Measurements from ENCODE around the gene GFRA4. TPM values are rescaled to one million over a fixed set of nuclear protein-coding genes. Genes with fewer than 3 reads are reported as not detected.
"Not testable (repeated sequence)": the region's sequence is repeated elsewhere in the genome, so short reads cannot be mapped to it uniquely, and the experiment has no call there.

GFRA4 gene
- total RNA-seq, 2 experiments from 2014 or later, result not detected

- Mint-ChIP-seq H3K27ac (no peak overlapping the region), H3K4me1 (no peaks in the 10 kb centered on the region), H3K4me3 (no peak overlapping the region), H3K9me3 (no peaks in the 10 kb centered on the region), H3K27me3 (no peaks in the 10 kb centered on the region), H3K36me3 (no peaks in the 10 kb centered on the region)
- ATAC-seq (ENCODE audit: low read depth) (no peak), DNase-seq (no peak)
- POLR2A ChIA-PET, result no interaction called here
These were observed 35.7 kb downstream of the GFRA4 start for GRCh38 chr20:3627476-3627875.

DNA sequence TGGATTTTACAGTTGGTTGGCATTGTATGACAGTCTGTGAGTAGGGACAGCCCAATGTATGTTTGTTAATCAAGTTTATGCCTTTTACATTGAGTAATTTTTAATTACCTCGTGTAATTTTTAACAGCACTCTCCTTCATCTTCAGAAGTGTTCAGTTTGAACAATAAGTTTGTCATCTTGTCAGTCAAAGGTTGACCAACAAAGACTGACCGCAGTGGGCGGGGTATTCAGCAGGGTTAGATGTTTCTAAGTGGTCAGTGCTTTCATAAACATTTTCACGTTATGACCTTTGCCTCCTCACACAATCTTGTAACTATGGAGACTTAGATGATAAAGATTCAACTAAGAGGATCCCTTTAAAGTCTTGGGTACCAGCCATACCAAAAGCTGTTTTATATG, 40.8 kb downstream of the GFRA4 start:
- DNase-seq (no peak), ATAC-seq (ENCODE audit: low read depth) (no peak)
- no peaks in the 10 kb centered on the region for H3K27me3 Mint-ChIP-seq
- no peaks in the 10 kb centered on the region for H3K4me1 Mint-ChIP-seq
- H3K4me3 Mint-ChIP-seq, result no peak overlapping the region
- H3K9me3 Mint-ChIP-seq, result no peaks in the 10 kb centered on the region
- POLR2A ChIA-PET, result no interaction called here
- no peaks in the 10 kb centered on the region for H3K36me3 Mint-ChIP-seq
- no peak overlapping the region for H3K27ac Mint-ChIP-seq

GRCh38 chr20:3621111-3621510, 42.1 kb downstream of the GFRA4 start:
- no peaks in the 10 kb centered on the region for H3K27me3 Mint-ChIP-seq
- H3K27ac Mint-ChIP-seq, result no peak overlapping the region
- no peak for DNase-seq
- no peaks in the 10 kb centered on the region for H3K36me3 Mint-ChIP-seq
- no peak overlapping the region for H3K4me3 Mint-ChIP-seq
- H3K4me1 Mint-ChIP-seq, result no peaks in the 10 kb centered on the region
- POLR2A ChIA-PET, result no interaction called here
- ATAC-seq (ENCODE audit: low read depth), result no peak
- H3K9me3 Mint-ChIP-seq, result no peaks in the 10 kb centered on the region

GRCh38 chr20:3616250-3616649, 46.9 kb downstream of the GFRA4 start:
- no peaks in the 10 kb centered on the region for H3K27me3 Mint-ChIP-seq

DNA sequence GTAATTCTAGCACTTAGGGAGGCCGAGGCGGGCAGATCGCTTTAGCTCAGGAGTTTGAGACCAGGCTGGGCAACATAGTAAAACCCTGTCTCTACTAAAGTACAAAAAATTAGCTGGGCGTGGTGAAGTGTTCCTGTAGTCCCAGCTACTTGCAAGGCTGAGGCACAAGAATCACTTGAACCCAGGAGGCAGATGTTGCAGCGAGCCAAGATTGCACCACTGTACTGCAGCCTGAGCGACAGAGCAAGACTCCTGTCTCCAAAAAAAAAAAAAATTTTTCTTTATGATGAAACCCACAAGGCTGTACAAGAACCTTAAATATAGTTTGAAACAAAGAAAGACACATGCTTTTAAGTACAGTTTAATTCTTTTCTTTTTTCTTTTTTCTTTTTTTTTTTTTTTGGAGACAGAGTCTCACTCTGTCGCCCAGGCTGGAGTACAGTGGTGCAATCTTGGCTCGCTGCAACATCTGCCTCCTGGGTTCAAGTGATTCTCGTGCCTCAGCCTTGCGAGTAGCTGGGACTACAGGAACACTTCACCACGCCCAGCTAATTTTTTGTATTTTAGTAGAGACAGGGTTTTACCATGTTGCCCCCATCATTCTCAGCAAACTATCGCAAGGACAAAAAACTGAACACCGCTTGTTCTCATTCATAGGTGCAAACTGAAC, 47.9 kb downstream of the GFRA4 start:
- not testable (repeated sequence) for ATAC-seq (ENCODE audit: low read depth); H3K27ac Mint-ChIP-seq

More at GRCh38 chr20:3616250-3616649, 46.9 kb downstream of the GFRA4 start:
- Mint-ChIP-seq H3K27ac (no peak overlapping the region), H3K36me3 (no peaks in the 10 kb centered on the region), H3K4me3 (no peak overlapping the region), H3K9me3 (no peaks in the 10 kb centered on the region), H3K4me1 (no peaks in the 10 kb centered on the region)
- ATAC-seq (ENCODE audit: low read depth), result no peak
- POLR2A ChIA-PET, result no interaction called here
- DNase-seq, result no peak

DNA sequence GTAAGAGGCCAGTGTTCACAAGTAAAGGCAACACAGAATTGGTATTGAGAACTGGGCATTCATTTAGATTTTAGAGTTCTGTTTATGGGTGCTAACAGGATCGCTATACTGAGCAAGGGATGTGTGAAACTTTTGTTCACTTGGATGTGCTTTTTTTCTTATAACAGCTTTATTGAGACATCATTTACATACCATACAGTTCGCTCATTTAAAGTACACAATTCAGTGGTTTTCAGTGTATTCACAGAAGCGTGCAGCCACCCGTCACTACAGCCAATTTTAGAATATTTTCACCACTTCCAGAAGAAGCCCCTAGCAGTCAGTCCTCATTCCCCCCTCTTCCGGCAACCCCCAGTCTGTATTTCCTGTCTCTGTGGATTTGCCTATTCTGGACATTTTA, 48.7 kb downstream of the GFRA4 start:
- H3K36me3 Mint-ChIP-seq, result peaks cover 2% of the 10 kb centered on the region
- no peak for ATAC-seq (ENCODE audit: low read depth)

More for the DNA sequence above, 47.9 kb downstream of the GFRA4 start:
- POLR2A ChIA-PET, H3K4me3 Mint-ChIP-seq, H3K36me3 Mint-ChIP-seq, H3K9me3 Mint-ChIP-seq, H3K27me3 Mint-ChIP-seq, H3K4me1 Mint-ChIP-seq, DNase-seq: not testable (repeated sequence)

GRCh38 chr20:3613821-3614440, 49.3 kb downstream of the GFRA4 start:
- H3K4me3 Mint-ChIP-seq, result no peak overlapping the region
- POLR2A ChIA-PET, result no interaction called here
- peaks cover 2% of the 10 kb centered on the region for H3K36me3 Mint-ChIP-seq
- no peaks in the 10 kb centered on the region for H3K27me3 Mint-ChIP-seq
- ATAC-seq (ENCODE audit: low read depth) (no peak), DNase-seq (no peak)
- no peaks in the 10 kb centered on the region for H3K9me3 Mint-ChIP-seq
- no peak overlapping the region for H3K27ac Mint-ChIP-seq
- no peaks in the 10 kb centered on the region for H3K4me1 Mint-ChIP-seq

More for the DNA sequence above, 48.7 kb downstream of the GFRA4 start:
- no peaks in the 10 kb centered on the region for H3K4me1 Mint-ChIP-seq
- H3K4me3 Mint-ChIP-seq, result no peak overlapping the region
- no peak for DNase-seq
- H3K9me3 Mint-ChIP-seq, result no peaks in the 10 kb centered on the region
- H3K27me3 Mint-ChIP-seq, result no peaks in the 10 kb centered on the region
- POLR2A ChIA-PET, result no interaction called here
- no peak overlapping the region for H3K27ac Mint-ChIP-seq

DNA sequence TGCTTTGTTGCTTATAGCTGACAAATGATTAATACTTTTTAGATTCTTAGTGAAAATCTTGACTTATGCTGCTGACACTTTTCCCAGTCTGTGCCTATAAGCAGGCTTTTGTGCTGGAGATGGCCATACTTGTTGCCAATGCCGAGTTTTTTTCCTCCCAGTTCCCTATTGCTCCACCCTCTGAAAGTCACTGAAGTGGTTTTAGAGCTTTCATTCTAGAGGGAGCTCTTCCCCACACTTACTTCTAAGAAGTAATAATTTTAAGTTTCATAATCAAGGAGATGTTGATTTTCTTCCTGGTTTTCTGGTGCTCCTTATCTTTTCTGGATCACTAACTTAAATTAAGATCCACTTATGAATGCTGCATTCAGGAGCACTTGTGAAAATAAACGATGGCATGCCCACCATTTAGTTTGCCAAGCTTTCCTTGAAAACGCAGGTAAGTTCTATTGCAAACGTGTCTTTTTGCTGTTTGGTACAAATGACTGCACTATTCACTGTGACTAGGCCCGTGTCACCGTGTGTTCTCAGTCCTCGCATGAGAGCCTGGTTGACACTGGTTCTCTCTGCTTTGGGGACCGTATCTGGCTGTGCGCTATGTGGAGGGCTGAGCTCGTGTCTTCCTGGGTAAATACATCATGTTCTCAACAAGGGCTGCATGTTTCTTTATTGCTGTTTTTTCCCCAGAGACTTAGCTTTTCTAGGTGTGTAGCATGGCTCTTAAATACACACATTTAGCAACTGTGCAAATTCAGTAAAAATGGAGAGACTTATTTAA, 50.2 kb downstream of the GFRA4 start:
- H3K36me3 Mint-ChIP-seq, result peaks cover 4% of the 10 kb centered on the region
- DNase-seq, result no peak
- no peaks in the 10 kb centered on the region for H3K9me3 Mint-ChIP-seq
- H3K27ac Mint-ChIP-seq, result no peak overlapping the region
- no peak overlapping the region for H3K4me3 Mint-ChIP-seq
- no peak for ATAC-seq (ENCODE audit: low read depth)
- POLR2A ChIA-PET, result no interaction called here
- no peaks in the 10 kb centered on the region for H3K4me1 Mint-ChIP-seq
- no peaks in the 10 kb centered on the region for H3K27me3 Mint-ChIP-seq

DNA sequence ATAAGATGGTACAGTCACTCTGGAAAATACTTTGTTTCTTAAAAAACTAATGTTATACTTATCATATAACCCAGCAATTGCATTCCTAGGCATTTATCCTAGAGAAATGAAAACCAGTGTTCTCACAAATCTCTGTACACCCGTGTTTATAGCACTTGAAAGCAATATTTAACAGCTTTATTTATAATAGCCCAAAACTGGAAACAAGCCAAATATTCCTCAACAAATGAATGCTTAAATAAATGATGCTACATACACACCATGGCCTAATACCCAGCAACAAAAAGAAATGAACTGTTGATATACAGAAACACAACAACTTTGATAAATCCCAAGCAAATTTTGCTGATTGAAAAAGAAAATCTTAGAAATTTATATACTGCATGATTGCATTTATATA, 51.3 kb downstream of the GFRA4 start:
- Mint-ChIP-seq H3K4me3 (no peak overlapping the region), H3K27ac (no peak overlapping the region), H3K36me3 (peaks cover 4% of the 10 kb centered on the region), H3K4me1 (no peaks in the 10 kb centered on the region), H3K27me3 (no peaks in the 10 kb centered on the region), H3K9me3 (no peaks in the 10 kb centered on the region)
- POLR2A ChIA-PET, result interaction anchor here (0.6 kb wide), 1 partner anchor 389 kb away, joined by 3 read pairs; no protein-coding TSS in a partner anchor
- no peak for DNase-seq
- no peak for ATAC-seq (ENCODE audit: low read depth)

Other genes with a start within 250 kb of the GFRA4 start
- 10 to 100 TPM in 1 of 2 experiments, 1 to 10 TPM in 1; 9.8 to 10.7 TPM for gene ATRN, start 192.4 kb downstream of the GFRA4 start, total RNA-seq
- not detected for gene ADAM33, start 18.6 kb upstream of the GFRA4 start, total RNA-seq
- under 1 TPM; 0.20 to 0.25 TPM for gene SIGLEC1, start 49.2 kb upstream of the GFRA4 start, total RNA-seq
- gene HSPA12B, start 69.3 kb upstream of the GFRA4 start, total RNA-seq, result not detected
- 10 to 100 TPM; 21.9 to 22.1 TPM for gene ADISSP, start 104.4 kb upstream of the GFRA4 start, total RNA-seq
- not detected for gene SPEF1, start 118.0 kb upstream of the GFRA4 start, total RNA-seq
- gene CENPB, start 123.3 kb upstream of the GFRA4 start, total RNA-seq, result 10 to 100 TPM; 63.3 to 65.7 TPM
- 100 to 1,000 TPM; 263 to 264 TPM for gene CDC25B, start 132.9 kb upstream of the GFRA4 start, total RNA-seq
- 10 to 100 TPM; 11.1 to 12.5 TPM for gene AP5S1, start 157.1 kb upstream of the GFRA4 start, total RNA-seq
- 10 to 100 TPM; 36.3 to 36.8 TPM for gene MAVS, start 183.4 kb upstream of the GFRA4 start, total RNA-seq
- gene PANK2, start 226.0 kb upstream of the GFRA4 start, total RNA-seq, result 10 to 100 TPM; 76.6 to 80.1 TPM

Measured in activated naive CD8-positive, alpha-beta T cell treated with anti-CD3 and anti-CD28 coated beads, Interleukin-2, amount 10 ng/mL, durations not matched to agents 7 days and 5 days (primary cell).